DMS53 (cell line): ENCODE measurements around the gene TACSTD2.
"Not testable (repeated sequence)": the region's sequence is repeated elsewhere in the genome, so short reads cannot be mapped to it uniquely, and the experiment has no call there.

Source experiments
- DNase-seq: peaks from one replicate; lab custom pipeline; 2025; lab: John Stamatoyannopoulos, UW

Gene TACSTD2

GRCh38 chr1:58576727-58577653 is at the start of gene TACSTD2:
Gene TACSTD2 (minus strand): TSS chr1:58577252. CDS start chr1:58577156, 96 bp downstream.
- DNase-seq = peak; percentile 99

- DNase-seq = peak; percentile 15
Observed at GRCh38 chr1:58626293-58626692, 49.2 kb upstream of the TACSTD2 start.

- DNase-seq = not testable (repeated sequence)
Observed at GRCh38 chr1:58623259-58623658, 46.2 kb upstream of the TACSTD2 start.

- DNase-seq = peak; percentile 18
Observed at GRCh38 chr1:58622571-58622970, 45.5 kb upstream of the TACSTD2 start.

- no peak for DNase-seq
Observed at GRCh38 chr1:58621391-58621790, 44.3 kb upstream of the TACSTD2 start.

GRCh38 chr1:58620926-58621325 is 43.9 kb upstream of the TACSTD2 start:
- peak; percentile 93 for DNase-seq

GRCh38 chr1:58620259-58620658 is 43.2 kb upstream of the TACSTD2 start:
- DNase-seq = peak; percentile 98

GRCh38 chr1:58619286-58620054 is 42.4 kb upstream of the TACSTD2 start:
- peak; percentile 68 for DNase-seq

GRCh38 chr1:58618303-58618702 is 41.3 kb upstream of the TACSTD2 start:
- peak; percentile 58 for DNase-seq

- DNase-seq = no peak
Observed at GRCh38 chr1:58611861-58612385, 34.9 kb upstream of the TACSTD2 start.

- DNase-seq = no peak
Observed at GRCh38 chr1:58608945-58609344, 31.9 kb upstream of the TACSTD2 start.

GRCh38 chr1:58608297-58608696 is 31.2 kb upstream of the TACSTD2 start:
- DNase-seq = no peak

GRCh38 chr1:58607391-58607790 is 30.3 kb upstream of the TACSTD2 start:
- DNase-seq = no peak

GRCh38 chr1:58601921-58602320 is 24.9 kb upstream of the TACSTD2 start:
- not testable (repeated sequence) for DNase-seq

GRCh38 chr1:58597996-58598395 is 20.9 kb upstream of the TACSTD2 start:
- no peak for DNase-seq

- no peak for DNase-seq
Observed at GRCh38 chr1:58597076-58597475, 20.0 kb upstream of the TACSTD2 start.

- peak; percentile 32 for DNase-seq
Observed at GRCh38 chr1:58596631-58597052, 19.6 kb upstream of the TACSTD2 start.

- no peak for DNase-seq
Observed at GRCh38 chr1:58594546-58594945, 17.5 kb upstream of the TACSTD2 start.

- DNase-seq = peak; percentile 24
Observed at GRCh38 chr1:58592522-58593134, 15.6 kb upstream of the TACSTD2 start.

- no peak for DNase-seq
Observed at GRCh38 chr1:58591806-58592205, 14.8 kb upstream of the TACSTD2 start.

GRCh38 chr1:58590019-58590418 is 13.0 kb upstream of the TACSTD2 start:
- DNase-seq = no peak

- DNase-seq = no peak
Observed at GRCh38 chr1:58588396-58588795, 11.3 kb upstream of the TACSTD2 start.
